CD4-positive, alpha-beta T cell treated with Interleukin-10 for 1 hour (primary cell): ENCODE measurements around the gene B4GALT5.
"Not testable (repeated sequence)": the region's sequence is repeated elsewhere in the genome, so short reads cannot be mapped to it uniquely, and the experiment has no call there.

Source experiments
- DNase-seq: peaks from one replicate; pipeline ENCODE4 v3.0.0-alpha.2; 2020

The B4GALT5 gene

DNA sequence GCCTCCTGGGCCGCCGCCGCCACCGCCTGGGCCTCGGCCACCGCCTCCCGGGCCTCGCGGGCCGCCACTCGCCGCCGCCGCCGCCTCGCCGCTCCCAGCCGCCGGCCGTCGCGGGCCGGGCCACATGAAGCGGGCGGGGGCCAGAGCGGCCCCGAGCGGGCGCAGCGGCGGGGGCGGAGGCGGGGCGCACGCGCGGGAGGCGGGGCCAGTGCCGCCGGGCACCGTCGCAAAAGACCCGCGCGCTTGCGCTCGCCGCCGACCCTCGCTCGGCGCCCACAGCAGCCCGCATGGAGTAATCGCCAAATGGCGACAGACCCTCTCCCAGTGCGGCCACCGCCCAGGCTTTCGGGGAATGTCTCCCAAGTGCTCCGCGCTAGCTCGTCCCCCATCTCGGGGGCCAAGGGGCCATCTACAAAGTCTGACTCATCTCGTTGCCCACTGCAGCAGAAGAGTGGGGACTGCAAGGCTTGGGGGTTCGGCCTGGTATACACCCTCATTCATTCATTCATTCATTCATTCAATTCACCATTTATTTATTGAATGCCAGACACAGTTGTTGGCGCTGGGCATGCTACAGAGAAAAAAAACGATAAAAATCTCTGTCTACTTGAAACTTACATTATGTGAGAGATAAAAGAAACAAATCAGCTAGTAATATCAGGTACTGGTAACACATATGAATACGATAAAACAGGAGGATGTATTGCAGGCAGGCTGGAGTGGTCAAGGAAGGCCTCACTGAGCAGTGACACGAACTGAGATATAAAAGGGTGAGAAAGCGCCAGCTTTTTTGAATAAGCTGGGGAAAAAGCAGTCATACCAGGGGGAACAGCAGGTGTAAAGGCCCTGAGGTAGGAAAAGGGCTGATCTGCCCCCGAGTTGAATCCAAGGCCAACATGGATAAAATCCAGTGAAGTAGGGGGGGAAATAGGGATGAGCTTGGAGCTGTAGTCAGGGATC is at the start of gene B4GALT5:
TSS of gene B4GALT5 (minus strand) at position 126 of the 960 bp plus-strand sequence. CDS start 188 bp downstream, outside the sequence.
- DNase-seq = peak; percentile 66

- DNase-seq = no peak
Measured at GRCh38 chr20:49762940-49763766, 49.5 kb upstream of the B4GALT5 start.

- DNase-seq = not testable (repeated sequence)
Measured at GRCh38 chr20:49761888-49762287, 48.2 kb upstream of the B4GALT5 start.

DNA sequence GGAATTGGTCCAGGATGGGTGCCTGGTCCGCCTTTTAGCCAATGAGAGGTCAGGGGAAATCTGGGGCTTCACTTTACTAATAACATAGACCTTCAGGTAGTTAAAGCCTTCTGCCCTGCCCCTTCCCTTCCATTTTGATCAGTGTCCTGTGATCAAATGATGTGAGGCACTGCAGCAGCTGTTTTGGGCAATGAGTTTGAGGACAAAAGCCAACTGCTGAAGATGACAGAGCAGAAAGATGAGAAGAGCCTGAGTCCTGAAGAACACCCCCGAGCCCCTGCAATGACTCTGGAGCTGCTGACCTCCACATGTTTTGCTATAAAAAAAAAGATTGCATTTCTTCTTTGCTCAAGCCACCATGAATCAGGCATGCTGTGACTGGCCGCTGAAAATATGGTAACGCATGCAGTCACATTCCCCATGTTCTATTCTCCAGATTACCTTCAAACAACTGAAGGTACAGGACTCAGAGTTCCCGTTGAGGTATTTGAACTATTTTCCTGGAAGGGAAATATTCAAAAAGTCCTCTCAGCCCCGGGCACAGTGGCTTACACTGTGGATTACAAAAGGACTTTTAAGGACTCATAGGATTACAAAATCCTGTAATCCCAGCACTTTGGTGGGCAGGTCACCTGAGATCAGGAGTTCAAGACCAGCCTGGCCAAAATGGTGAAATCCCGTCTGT is 45.7 kb upstream of the B4GALT5 start:
- no peak for DNase-seq

GRCh38 chr20:49758781-49759180 is 45.1 kb upstream of the B4GALT5 start:
- DNase-seq = no peak

- DNase-seq = no peak
Measured at GRCh38 chr20:49757597-49757996, 43.9 kb upstream of the B4GALT5 start.

GRCh38 chr20:49756241-49756640 is 42.6 kb upstream of the B4GALT5 start:
- DNase-seq = no peak

- no peak for DNase-seq
Measured at GRCh38 chr20:49754596-49754995, 40.9 kb upstream of the B4GALT5 start.

GRCh38 chr20:49753133-49753532 is 39.5 kb upstream of the B4GALT5 start:
- DNase-seq = no peak

GRCh38 chr20:49752201-49752903 is 38.7 kb upstream of the B4GALT5 start:
- no peak for DNase-seq

- no peak for DNase-seq
Measured at GRCh38 chr20:49751397-49751736, 37.7 kb upstream of the B4GALT5 start.

DNA sequence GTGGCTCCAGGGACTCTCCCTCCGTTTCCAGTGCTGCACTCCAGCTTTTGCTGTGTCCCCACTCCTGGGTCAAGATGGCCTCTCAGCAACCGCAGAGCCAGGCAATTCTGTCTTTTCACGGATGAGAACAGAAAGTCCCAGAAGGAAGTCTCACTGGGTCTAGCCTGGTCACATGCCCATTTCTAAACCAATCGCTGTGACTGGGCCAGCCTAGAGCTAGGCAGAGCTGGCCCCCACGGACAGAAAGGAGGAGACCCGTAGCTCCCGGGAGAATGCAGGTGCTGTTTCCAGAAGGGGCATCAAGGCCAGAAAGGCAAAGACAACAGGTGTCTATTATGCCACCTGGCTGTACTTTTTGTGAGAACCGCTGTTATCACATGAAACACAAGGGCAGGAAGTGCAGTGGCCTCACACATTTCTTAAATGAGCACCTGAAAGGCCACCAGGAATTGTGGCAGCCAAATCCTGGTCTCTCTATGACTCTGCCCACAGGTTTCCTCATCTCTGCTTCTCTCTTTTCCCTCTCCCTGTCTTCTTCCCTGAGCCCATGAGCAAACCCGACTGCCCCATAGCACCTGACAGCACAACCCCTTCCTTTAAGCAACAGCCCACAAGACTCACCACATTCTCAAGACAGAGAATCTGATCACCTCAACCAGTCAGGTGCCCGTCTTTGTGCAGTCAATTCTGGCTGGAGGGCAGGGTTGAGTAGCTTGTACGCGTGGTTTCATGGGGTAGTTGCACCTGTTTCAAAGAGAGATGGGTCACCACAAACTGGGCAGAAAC is 37.1 kb upstream of the B4GALT5 start:
- DNase-seq = no peak

- DNase-seq = no peak
Measured at GRCh38 chr20:49749625-49750024, 35.9 kb upstream of the B4GALT5 start.

GRCh38 chr20:49748525-49748838 is 34.8 kb upstream of the B4GALT5 start:
- DNase-seq = no peak

DNA sequence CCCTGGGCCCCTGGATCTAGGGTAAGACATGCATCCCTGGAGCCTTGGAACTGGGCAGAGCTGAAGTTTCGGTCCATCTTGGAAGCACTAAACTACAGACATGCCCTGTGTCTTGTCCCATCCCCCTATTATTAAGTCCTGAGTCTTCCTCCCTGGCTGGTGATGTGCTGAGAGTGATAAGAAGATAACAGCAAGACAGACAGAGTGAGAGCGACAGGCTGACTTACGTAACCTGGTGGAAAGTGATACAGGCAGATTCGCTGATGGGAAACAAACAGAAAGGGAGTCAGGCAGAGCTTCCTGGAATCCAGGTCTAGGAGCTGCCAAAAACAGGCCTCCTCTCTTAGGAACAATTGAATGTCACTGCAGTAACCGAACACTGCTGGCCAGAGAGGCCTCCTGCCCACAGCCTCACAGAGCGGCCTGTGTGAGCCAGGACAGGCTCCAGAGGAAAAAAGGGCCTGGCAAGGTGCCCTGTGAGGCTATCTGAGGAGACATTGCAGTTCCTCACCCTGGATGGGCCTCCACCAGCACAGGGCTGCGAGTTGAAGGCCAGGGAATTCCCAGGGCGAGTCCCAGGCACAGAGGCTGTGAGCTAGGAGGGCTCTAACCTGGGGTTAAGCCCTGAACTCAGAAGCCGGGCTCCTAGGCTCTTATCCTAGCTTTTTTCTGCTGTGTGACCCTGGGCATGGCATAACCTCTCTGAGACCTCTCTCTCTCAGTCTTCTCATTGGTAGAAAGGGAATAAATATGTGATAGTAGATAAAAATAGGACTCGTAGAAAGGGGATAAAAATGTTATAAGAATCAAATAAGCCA is 34.2 kb upstream of the B4GALT5 start:
- no peak for DNase-seq

DNA sequence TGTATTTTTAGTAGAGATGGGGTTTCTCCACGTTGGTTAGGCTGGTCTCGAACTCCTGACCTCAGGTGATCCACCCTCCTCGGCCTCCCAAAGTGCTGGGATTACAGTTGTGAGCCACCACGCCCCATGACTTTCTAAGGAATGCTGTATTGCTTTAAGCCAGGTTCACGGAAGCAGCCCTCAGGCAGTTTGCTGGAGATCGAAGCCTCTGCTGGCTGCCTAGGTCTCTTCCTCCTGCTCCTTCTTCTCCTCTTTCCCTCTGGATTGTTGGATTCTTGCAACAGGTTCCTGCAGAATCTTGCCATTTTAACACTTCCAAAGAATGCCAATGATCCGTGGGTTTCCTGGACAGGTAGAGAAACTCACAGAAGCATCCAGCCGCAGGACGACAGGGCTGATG is 29.3 kb upstream of the B4GALT5 start:
- no peak for DNase-seq

DNA sequence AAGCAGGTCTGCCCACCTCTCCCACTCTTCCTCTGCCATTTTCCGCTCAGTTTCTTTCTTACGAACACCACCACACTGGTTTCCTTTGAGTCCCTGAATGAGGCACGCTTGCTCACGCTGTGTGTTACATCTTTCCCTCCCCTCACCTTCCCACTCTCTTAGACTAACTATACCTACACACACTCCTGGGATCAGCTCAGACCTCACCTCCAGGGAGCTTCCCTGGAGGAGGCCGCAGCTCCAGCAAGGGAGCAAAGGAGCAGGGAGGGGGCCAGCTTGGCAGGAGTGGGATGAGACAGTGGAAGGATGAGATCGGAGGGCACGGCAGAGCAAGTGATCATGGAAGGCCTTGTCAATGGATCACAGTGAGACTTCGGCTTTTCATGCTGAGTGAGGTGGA is 28.3 kb upstream of the B4GALT5 start:
- DNase-seq = no peak

DNA sequence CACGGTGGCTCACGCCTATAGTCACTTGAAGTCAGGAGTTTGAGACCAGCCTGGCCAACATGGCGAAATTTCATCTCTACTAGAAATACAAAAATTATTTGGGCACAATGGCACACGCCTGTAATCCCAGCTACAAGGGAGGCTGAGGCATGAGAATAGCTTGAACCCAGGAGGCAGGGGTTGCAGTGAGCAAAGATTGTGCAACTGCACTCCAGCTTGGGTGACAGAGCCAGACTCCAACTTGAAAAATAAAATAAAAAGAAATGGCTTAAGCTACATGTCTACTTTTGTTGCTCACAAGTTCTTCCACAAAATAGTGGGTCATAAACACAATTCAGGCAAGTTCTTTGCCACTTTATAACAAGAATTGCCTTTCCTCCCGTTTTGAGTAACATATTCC is 27.1 kb upstream of the B4GALT5 start:
- no peak for DNase-seq

- no peak for DNase-seq
Measured at GRCh38 chr20:49739042-49739441, 25.4 kb upstream of the B4GALT5 start.

DNA sequence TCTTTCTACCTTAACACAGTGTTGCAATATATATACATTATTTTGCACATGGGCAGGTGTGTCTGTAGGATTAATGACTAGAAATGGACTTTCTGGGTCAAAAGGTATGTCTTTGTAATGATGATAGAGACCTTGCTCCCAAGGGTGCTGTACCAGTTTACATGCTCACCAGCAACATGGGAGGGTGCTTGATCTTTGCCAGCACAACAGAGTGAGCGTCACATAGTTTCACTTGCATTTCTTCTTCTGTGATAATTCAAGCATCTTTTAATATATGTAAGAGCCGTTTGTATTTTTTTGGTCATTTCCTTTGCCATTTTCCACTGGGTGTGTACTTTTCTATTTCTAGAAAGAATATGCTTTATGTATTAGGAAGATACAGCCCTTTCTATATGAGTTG is 23.6 kb upstream of the B4GALT5 start:
- no peak for DNase-seq

DNA sequence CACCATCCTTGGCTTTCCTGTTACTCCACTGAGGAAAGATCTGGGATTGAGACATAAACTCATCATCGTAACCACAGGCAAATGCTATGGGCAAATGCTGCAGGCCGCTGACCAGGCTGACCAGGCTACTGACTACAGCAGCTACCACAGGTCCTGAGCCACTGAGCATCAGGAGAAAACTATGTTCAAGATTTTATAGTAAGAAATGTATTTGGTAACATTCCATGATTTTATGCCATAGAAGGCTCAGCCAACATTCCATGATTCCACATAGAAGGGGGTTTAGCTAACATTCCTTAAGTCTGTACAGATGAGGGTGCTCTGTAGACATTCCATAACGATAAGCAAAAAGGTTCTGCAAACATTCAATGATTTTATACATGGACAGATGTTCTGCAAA is 16.1 kb upstream of the B4GALT5 start:
- no peak for DNase-seq
